Muscle layer of duodenum (tissue), 2 donors: Measurements from ENCODE around the gene AUH.

Experiments
- H3K27ac ChIP-seq: one replicate; pipeline ENCODE4 v1.7.0; 2013; ENCODE audit warnings: mild to moderate bottlenecking, low read length
- H3K27me3 ChIP-seq: one replicate; pipeline ENCODE4 v1.7.0; 2013; ENCODE audit warnings: low read depth, mild to moderate bottlenecking, control low read depth, low read length
- H3K36me3 ChIP-seq, 2 donors: one replicate each; pipeline ENCODE4 v1.7.0; 2013; ENCODE audit warnings: low read length in 2 of 2, control low read depth in 1 of 2, mild to moderate bottlenecking in 1 of 2; ENCODE audit not compliant: insufficient read depth in 2 of 2, control insufficient read depth in 1 of 2
- H3K4me1 ChIP-seq, 2 donors: one replicate each; pipeline ENCODE4 v1.7.0; 2013; ENCODE audit warnings: low read length in 2 of 2, mild to moderate bottlenecking in 2 of 2, control low read depth in 1 of 2, moderate library complexity in 1 of 2; ENCODE audit not compliant: insufficient read depth in 2 of 2, control insufficient read depth in 1 of 2
- H3K4me3 ChIP-seq, 2 donors: one replicate each; pipeline ENCODE4 v1.7.0; 2013; ENCODE audit warnings: low read length in 2 of 2, low read depth in 1 of 2, mild to moderate bottlenecking in 1 of 2
- H3K9me3 ChIP-seq, 2 donors: one replicate each; pipeline ENCODE4 v1.7.0; 2013; ENCODE audit warnings: low read length in 2 of 2, control low read depth in 1 of 2, mild to moderate bottlenecking in 1 of 2; ENCODE audit not compliant: control insufficient read depth in 1 of 2
- donor health status: healthy.

The AUH gene

DNA sequence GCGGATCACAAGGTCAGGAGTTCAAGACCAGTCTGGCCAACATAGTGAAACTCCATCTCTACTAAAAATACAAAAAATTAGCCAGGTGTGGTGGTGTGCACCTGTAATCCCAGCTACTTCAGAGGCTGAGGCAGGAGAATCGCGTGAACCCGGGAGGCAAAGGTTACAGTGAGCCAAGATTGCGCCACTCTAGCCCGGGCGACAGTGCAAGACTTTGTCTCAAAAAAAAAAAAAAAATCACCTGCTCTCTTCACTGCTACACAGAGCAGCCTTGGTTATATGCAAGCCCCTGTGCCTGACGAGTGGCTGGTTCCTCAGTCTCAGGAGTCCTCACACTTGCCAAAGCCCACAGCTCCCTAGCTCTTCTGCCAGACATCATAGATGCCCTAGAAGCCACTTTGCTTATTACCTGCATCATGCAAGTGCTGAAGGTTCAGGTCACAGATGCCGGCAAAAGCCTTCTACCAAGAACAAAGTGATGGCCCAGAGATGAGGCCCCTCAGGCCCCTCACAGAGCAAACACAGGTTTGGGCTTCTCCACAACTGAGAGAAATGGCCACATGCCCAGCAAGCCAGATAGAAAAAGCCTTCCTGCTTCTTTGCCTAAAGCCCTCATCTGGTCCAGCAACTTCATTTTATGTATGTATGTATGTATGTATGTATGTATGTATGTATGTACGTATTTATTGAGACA, 176.4 kb downstream of the AUH start:
- Histone ChIP-seq H3K27me3 (no peaks in the 10 kb centered on the region), H3K27ac (no peak overlapping the region), H3K4me1 (peaks cover 0 to 5% of the 10 kb centered on the region in 2 donors), H3K4me3 (no peak overlapping the region), H3K36me3 (no peaks in the 10 kb centered on the region), H3K9me3 (no peaks in the 10 kb centered on the region)

DNA sequence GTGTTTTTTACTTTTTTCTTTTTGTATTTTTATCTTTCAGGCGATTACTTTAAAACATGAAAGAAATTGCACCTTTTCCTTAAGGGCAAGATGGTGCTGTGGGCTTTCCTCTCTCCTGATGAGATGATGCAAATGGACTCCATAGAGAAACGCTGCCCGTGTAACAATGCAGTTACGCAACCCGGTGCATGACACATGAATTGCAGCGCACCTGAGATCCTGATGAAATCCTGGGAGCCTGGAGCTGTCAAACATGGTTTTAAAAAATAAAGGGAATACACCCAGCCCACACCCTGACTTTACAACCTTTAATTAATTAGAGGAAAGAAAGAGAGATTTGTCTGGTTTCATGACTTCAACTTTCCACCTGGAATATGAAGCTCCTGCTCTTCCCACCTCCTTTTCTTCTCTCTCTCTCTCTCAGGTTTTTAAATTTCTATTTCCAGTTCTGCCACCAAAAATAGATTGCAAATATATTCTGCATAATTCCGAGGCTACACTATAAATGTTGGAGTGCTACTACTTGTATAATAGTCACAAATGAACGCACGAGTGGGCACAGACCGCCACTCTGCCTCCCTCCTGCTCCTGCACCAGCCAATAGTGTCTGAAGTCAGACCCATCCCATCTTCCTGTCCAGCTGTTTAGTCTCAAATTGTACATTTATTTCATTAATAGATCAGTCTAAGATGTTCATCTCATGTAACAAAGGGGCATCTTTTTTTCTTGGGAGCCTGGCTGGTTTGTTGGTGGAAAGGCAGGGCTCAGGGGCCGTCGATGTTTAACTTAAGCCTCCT, 179.1 kb downstream of the AUH start:
- Histone ChIP-seq H3K27ac (no peak overlapping the region), H3K36me3 (no peaks in the 10 kb centered on the region), H3K27me3 (no peaks in the 10 kb centered on the region), H3K9me3 (no peaks in the 10 kb centered on the region), H3K4me3 (no peak overlapping the region), H3K4me1 (peaks cover 0 to 5% of the 10 kb centered on the region in 2 donors)

DNA sequence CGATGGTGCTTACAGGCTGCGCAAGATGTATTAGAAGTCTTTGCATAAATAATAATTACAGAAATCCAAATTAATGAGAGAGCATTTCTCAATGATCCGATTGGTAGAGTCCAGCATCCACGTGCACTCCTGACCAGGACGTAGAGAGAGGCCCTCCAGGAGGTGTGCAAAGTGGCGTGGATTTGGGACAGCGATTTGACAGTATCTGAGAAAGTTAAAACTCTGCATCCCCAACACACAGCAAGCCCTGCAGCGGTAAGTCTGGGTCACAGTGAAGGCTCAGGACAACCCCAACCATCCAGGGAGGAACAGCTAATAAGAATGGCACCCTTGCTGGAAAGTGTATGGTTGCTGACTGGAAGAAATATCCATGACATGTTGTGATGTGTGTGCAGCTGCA, 180.2 kb downstream of the AUH start:
- Histone ChIP-seq H3K9me3 (no peaks in the 10 kb centered on the region), H3K4me3 (no peak overlapping the region), H3K4me1 (no peaks in the 10 kb centered on the region)

DNA sequence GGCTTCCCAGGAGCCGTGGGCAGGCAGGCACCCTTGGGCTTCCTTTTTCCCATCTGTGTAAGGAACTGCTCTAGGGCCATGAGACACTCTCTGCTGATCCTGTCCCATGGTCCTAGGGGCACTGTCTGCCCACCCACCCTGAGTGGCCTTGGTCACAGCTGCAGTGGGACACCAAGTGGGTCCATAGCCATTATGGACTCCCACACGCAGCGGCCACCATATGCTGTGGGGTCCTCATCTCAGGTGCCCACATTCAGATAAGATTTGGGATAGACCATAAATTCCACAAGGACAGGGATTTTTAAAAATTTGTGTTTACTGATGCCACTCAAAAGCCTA, 180.8 kb downstream of the AUH start:
- H3K9me3 ChIP-seq, result no peaks in the 10 kb centered on the region
- no peaks in the 10 kb centered on the region for H3K4me1 ChIP-seq
- H3K27me3 ChIP-seq, result no peaks in the 10 kb centered on the region
- no peak overlapping the region for H3K27ac ChIP-seq
- no peaks in the 10 kb centered on the region for H3K36me3 ChIP-seq
- no peak overlapping the region for H3K4me3 ChIP-seq

More for the DNA sequence above, 180.2 kb downstream of the AUH start:
- H3K36me3 ChIP-seq, result no peaks in the 10 kb centered on the region
- H3K27ac ChIP-seq, result no peak overlapping the region
- H3K27me3 ChIP-seq, result no peaks in the 10 kb centered on the region

DNA sequence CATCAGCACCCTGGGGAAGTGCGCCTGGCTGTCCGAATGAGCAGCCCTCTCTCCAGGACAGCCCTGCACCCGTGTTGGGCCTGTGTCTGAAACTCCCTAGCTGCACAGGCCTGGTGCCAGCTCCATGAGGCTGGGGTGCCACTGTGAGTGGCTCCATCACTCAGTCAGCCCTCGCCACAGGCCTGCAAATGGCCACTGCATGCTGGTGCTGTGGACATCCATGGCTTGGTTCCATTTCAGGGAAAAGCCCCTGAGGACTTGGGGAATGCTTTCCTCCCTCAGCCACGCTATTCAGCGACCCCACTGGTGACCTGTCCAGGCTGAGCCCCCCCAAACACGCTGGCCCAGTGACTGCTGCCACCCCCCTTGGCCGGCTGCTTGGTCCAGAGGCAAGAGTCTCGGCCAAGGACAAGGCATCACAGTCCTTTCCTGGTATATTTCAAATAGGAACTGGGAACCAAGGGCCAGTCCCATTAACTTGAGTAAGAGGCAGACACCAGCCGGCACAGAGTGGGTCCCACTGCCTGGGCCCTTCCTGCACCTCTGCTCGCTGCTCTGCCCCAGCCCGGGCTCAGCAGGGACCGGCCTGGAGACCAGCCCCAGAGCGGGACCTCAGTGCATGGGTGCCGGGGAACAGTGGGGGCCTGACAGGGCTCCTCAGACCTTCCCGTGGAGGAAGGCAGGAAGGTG, 181.3 kb downstream of the AUH start:
- Histone ChIP-seq H3K27me3 (no peaks in the 10 kb centered on the region), H3K27ac (no peak overlapping the region), H3K36me3 (no peaks in the 10 kb centered on the region), H3K4me3 (no peak overlapping the region), H3K4me1 (no peaks in the 10 kb centered on the region), H3K9me3 (no peaks in the 10 kb centered on the region)

DNA sequence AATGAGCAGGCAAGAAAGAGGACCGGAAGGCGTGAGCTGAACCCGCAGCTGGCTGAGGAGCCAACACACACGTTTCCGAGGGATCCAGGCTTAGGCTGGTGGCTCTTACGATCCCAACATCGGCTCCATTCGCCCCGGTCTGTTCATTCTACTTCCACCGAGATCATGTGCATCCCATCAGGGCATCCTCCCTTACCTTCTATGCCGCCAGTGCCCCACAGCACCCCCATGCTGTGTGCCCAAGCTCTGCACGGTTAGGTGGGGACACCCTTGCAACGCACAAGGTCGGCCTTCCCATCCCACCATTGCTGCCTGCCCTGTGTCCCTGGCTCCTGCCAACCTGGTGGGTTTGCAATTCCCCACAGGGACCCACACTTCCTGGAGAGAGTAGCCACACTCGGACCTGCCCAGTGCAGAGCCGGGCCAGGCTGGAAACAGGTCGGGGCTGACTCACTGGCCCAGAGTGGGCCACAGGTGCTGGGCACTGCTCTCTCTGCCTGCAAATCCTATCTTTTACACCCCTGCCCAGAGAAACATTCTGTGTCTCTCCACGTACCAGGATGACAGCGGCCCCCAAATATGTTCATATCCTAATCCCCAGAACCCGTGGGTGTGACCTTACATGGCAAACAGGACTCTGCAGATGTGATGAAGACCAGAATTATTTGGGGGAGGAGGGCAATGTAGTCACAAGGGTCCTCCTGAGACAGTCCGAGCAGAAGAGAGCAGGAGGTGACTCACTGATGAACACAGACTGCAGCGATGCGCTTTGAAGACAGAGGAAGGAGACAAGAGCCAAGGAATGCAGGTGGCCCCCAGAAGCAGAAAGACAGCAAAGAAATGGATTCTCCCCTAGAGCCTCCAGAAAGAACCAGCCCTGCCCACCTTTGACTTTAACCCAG, 182.2 kb downstream of the AUH start:
- Histone ChIP-seq H3K27me3 (no peaks in the 10 kb centered on the region), H3K4me3 (no peak overlapping the region), H3K36me3 (no peaks in the 10 kb centered on the region), H3K9me3 (no peaks in the 10 kb centered on the region), H3K4me1 (no peaks in the 10 kb centered on the region), H3K27ac (no peak overlapping the region)

DNA sequence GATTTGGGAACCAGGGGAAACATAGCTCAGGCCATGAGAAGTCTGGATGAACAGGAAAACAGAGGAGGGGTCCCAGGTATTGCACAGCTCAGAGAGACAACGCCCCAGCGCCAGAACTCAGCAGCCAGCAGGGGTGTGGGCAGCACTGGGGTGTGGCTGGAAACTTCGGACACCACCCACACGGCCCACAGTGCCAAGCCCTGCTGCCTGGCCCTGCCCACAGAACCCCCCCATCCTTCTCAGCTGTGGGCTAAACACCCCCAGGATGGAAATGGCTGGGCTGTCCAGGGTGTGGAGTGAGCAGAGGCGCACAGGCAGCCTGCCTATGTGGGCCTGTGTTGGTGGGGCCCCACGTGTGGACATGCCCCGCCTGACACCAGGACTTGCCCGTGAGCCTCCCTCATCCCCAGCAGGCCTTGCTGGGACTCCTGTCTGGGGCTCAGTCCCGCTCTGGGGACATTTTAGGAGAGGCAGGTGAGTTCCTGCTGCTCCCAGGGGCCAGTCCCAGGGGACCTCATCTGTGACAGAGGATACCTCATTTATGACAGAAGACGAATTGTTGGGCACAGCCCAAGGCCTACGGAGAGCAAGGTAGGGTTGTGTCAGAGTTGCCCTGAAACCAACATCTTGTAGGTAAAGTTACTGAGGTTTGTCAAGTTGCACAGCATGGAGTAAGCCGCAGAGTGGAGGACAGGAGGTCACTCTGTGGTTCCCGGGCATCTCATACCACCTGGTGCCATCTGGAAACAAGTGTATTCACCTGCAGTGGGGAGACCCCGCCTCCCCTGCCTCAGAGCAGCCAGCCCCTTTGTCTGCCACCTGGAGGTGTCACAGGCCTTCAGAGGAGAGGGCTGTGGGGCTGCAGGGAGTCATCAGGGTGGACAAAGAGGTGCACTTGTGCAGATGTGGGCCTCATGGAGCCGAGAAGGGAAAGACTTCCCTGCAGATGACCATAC, 183.2 kb downstream of the AUH start:
- Histone ChIP-seq H3K4me1 (no peaks in the 10 kb centered on the region), H3K36me3 (no peaks in the 10 kb centered on the region), H3K27me3 (no peaks in the 10 kb centered on the region), H3K27ac (no peak overlapping the region), H3K4me3 (no peak overlapping the region), H3K9me3 (no peaks in the 10 kb centered on the region)

DNA sequence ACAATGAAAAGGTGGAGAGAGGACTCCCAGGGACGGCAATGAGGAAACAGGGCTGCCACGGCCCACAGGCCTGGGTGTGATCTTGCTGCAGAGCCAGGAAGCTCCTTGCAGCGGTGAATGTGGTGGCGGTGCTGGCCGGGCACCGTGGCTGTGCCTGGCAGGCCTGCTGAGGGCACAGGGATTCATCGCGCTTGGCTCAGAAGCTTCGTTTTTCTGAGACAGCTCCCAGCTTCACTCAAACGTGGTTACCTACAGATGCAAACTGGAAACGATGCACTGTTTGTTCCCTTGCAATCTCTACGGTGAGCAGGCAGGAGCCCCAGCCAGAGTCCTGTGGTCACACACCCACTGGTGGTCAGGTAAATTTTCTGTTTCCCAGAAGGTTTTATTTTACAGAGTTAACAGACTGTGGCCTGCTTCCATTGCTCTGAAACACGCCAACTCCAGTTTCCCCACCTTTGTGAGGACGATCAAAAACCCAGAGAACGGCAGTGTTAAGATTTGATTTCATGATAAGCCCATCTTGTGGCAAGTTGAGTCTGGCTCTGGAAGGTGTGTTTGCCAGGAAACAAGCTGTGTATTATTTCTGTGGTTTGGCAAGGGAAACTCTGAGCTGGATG, 183.9 kb downstream of the AUH start:
- Histone ChIP-seq H3K27me3 (no peaks in the 10 kb centered on the region), H3K36me3 (no peaks in the 10 kb centered on the region), H3K9me3 (no peaks in the 10 kb centered on the region), H3K4me1 (no peaks in the 10 kb centered on the region), H3K27ac (no peak overlapping the region), H3K4me3 (no peak overlapping the region)

DNA sequence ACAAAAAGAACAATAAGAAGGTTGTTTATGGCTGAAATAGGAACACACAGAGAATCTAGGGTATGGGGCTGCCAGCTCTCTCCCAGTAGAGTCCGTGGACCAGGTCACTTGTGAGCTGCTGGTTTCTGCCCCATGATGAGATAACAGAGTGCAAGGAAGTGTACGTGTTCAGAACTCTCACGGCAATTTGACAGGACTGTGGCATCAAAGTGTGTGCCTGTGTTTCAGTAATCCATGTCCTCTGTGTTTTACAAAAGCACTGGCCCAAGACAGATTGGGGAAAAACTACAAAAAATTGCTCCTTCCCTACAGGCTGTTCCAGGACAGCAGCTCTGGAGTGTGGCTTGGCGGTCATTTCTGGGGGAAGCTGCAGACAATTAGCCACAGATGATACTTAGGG, 184.6 kb downstream of the AUH start:
- H3K9me3 ChIP-seq, result no peaks in the 10 kb centered on the region
- H3K36me3 ChIP-seq, result no peaks in the 10 kb centered on the region
- no peaks in the 10 kb centered on the region for H3K27me3 ChIP-seq
- H3K4me3 ChIP-seq, result no peak overlapping the region
- no peak overlapping the region for H3K27ac ChIP-seq
- no peaks in the 10 kb centered on the region for H3K4me1 ChIP-seq

DNA sequence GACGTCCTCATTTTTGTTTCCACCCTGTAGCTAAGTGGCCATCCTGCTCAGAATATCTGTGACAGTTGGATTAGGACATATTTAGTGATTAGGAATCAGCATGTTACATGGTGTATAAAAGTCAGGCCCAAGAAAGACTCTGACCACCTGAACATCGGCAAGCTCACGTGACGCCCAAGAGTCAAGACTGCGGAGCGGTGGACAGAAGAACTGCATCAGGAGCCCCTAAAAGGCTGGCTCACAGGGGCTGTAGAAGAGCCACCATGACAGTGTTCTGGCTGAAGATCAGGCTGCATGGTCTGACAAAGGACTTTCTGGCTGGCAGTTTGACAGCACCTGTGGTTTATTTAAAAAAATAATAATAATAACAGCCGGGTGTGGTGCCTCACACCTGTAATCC, 185.3 kb downstream of the AUH start:
- Histone ChIP-seq H3K36me3 (no peaks in the 10 kb centered on the region), H3K4me3 (no peak overlapping the region), H3K27me3 (no peaks in the 10 kb centered on the region), H3K27ac (no peak overlapping the region), H3K4me1 (no peaks in the 10 kb centered on the region), H3K9me3 (no peaks in the 10 kb centered on the region)
